Neural crest cell (in vitro differentiated cells): ENCODE results near the gene FARP1. TPM values are rescaled to one million over a fixed set of nuclear protein-coding genes. Genes with fewer than 3 reads are reported as not detected.

Experiments used
- DNase-seq: peaks from one replicate; pipeline ENCODE4 v3.0.0; 2021; ENCODE audit warnings: low read depth, mixed read lengths, low spot score
- H3K27ac Mint-ChIP-seq: one replicate; pipeline ENCODE4 v1.8.0; 2021; ENCODE audit warnings: mild to moderate bottlenecking, mixed read lengths; ENCODE audit not compliant: unreplicated experiment
- H3K27me3 Mint-ChIP-seq: 2 replicates; pipeline ENCODE4 v1.8.0; 2021; ENCODE audit warnings: low read depth, mild to moderate bottlenecking, mixed read lengths
- H3K36me3 Mint-ChIP-seq: 2 replicates; pipeline ENCODE4 v1.8.0; 2021; ENCODE audit warnings: low read depth, mild to moderate bottlenecking, mixed read lengths
- H3K4me1 Mint-ChIP-seq: 2 replicates; pipeline ENCODE4 v1.8.0; 2021; ENCODE audit warnings: mixed read lengths
- H3K4me3 Mint-ChIP-seq: one replicate; pipeline ENCODE4 v1.8.0; 2021; ENCODE audit warnings: mild to moderate bottlenecking, mixed read lengths
- H3K9me3 Mint-ChIP-seq: 2 replicates; pipeline ENCODE4 v1.8.0; 2021; ENCODE audit warnings: mixed read lengths
- total RNA-seq: library from RNA; stranded (reverse); gene quantifications from 2 replicates; pipeline ENCODE4 v1.2.1, GENCODE V29; 2021
- TF ChIP-seq, protein P1 (sequence below): fragments of 200-600 bp; sonication (generic); conservative IDR thresholded peaks from 2 replicates; pipeline ENCODE4 v1.5.0; 2021; ENCODE audit warnings: antibody characterized with exemption, mild to moderate bottlenecking

FARP1 gene
- total RNA-seq, 1 donor from 2014 or later: 138 TPM

DNA sequence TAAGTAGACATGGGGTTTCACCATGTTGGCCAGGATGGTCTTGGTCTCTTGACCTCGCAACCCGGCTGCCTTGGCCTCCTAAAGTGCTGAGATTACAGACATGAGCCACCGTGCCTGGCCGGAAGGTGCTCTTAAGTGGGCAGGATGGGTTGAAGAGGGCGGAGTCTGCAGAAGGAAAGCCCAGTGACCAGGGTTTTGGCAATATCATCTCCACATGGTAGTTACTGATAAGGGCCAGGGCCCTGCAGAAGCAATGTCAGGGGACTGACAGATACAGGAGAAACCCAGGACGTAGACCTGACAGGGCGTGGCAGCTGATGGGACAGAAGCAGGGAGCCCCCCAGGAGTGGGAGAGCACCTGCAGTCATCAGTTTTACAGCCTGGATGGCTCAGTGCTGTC lies 79.9 kb downstream of the FARP1 start:
- TF ChIP-seq, protein P1, sequence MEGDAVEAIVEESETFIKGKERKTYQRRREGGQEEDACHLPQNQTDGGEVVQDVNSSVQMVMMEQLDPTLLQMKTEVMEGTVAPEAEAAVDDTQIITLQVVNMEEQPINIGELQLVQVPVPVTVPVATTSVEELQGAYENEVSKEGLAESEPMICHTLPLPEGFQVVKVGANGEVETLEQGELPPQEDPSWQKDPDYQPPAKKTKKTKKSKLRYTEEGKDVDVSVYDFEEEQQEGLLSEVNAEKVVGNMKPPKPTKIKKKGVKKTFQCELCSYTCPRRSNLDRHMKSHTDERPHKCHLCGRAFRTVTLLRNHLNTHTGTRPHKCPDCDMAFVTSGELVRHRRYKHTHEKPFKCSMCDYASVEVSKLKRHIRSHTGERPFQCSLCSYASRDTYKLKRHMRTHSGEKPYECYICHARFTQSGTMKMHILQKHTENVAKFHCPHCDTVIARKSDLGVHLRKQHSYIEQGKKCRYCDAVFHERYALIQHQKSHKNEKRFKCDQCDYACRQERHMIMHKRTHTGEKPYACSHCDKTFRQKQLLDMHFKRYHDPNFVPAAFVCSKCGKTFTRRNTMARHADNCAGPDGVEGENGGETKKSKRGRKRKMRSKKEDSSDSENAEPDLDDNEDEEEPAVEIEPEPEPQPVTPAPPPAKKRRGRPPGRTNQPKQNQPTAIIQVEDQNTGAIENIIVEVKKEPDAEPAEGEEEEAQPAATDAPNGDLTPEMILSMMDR: no peak
- Mint-ChIP-seq H3K36me3 (peaks cover 31% of the 10 kb centered on the region), H3K9me3 (peaks cover 8% of the 10 kb centered on the region), H3K27me3 (no peaks in the 10 kb centered on the region), H3K27ac (no peak overlapping the region), H3K4me3 (no peak overlapping the region), H3K4me1 (peaks cover 36% of the 10 kb centered on the region)
- no peak for DNase-seq

DNA sequence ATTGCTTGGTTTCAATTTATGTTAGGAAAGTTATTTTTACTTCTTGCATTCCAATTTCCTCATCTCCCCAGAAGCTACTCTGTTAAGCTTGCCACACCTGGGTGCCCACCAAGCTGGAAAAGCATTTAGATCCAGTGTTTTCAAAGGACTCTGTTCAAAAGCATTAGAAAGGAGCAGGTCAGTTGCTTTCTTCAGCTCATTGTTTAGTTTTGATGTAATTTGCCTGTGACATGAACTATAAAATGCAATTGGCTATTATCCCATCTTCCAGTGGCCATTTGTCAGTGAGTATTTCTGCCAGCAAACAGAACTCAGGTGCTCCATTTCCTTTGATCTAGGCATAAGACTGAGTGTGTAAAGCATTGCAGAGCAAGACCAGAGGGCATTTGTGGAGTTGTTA lies 80.8 kb downstream of the FARP1 start:
- Mint-ChIP-seq H3K9me3 (peaks cover 12% of the 10 kb centered on the region), H3K36me3 (peaks cover 33% of the 10 kb centered on the region), H3K4me3 (no peak overlapping the region), H3K27ac (no peak overlapping the region), H3K27me3 (no peaks in the 10 kb centered on the region), H3K4me1 (peaks cover 29% of the 10 kb centered on the region)
- DNase-seq: no peak
- TF ChIP-seq, protein P1: no peak

DNA sequence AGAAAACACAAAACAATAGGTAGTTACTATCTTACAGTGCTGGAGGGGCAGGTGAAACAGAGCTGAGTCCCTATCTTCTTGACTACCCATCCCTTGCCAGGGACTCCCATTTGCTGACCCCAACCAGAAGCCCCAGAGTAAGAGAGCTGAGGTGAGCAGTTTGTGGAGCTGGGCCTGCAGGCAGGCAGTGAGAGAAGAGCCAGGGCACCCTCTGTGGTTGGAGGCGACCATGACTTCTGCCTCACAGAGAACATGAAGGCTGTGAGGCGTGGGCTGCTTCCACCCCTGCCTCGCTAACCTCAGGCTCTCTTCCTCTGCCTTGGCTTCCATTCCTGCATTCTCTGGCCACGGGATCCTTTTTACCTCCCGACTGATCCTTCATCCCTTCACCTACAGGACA lies 81.7 kb downstream of the FARP1 start:
- Mint-ChIP-seq H3K4me3 (no peak overlapping the region), H3K27me3 (no peaks in the 10 kb centered on the region), H3K4me1 (peaks cover 29% of the 10 kb centered on the region), H3K27ac (no peak overlapping the region), H3K36me3 (peaks cover 36% of the 10 kb centered on the region), H3K9me3 (peaks cover 14% of the 10 kb centered on the region)
- TF ChIP-seq, protein P1: no peak
- DNase-seq: no peak

DNA sequence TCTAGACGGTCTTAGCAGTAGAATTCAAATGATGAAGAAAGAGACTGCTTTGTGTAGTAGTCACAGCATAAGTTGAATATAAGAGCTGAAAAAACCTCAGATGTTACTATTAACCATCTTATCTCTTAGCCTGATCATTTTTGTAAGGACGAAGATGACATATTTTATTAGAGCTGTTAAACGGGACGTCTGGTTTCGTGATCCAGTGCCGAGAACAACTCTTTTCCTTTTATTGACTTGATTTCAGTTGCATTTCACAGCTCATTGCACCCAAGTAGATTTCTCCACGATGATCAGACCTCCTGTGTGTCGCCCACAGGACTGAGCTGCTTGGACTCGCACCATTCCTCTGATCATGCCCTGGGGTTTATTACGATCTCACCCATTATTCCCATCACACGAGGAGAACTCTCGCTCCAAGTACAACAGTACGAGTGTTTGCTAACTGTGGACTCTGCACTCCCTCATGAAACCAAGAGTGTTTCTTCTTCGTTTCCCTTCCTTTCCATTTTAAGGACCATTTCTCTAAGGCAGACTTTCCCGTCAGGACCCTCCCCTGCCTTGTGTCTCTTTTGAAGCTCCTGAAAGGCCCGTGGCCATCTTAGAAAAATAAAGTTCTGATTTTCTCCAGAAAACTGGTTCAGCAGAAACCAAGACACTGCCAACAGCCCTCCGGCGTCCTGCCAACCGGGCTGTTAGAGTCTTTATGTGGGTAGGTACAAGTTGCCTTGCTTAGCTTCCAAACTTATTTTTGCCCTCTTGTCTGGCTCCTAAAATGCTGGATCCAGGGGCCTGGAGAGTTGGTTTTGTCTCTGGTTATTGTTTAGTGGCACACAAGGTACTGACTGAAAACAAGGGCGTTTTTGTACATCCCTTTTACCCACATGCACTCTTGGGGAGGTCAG lies 82.4 kb downstream of the FARP1 start:
- Mint-ChIP-seq H3K4me1 (peaks cover 24% of the 10 kb centered on the region), H3K4me3 (no peak overlapping the region), H3K9me3 (peaks cover 14% of the 10 kb centered on the region), H3K36me3 (peaks cover 40% of the 10 kb centered on the region), H3K27me3 (no peaks in the 10 kb centered on the region), H3K27ac (no peak overlapping the region)
- DNase-seq: no peak
- TF ChIP-seq, protein P1: no peak

DNA sequence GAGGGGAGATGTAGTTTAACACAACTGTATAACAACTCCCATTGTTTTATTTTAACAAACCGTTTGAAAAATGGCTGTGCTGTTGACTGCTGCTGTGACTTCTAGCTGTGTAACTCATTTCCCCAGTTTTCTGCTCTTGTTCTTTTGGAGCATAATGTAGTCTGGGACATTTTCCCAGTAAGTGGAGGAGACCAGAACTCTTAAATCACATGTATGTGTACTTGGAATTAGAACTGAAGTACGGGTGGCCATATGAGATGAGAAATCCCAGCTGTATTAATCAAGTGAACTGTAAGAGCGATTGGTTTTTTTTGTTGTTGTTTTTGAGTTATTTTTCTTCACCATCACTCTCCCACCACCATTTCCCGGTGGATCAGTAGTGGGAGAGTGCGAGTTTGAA lies 83.6 kb downstream of the FARP1 start:
- no peaks in the 10 kb centered on the region for H3K27me3 Mint-ChIP-seq

More for the DNA sequence above, 83.6 kb downstream of the FARP1 start:
- Mint-ChIP-seq H3K4me3 (no peak overlapping the region), H3K9me3 (peaks cover 16% of the 10 kb centered on the region), H3K4me1 (peaks cover 14% of the 10 kb centered on the region), H3K27ac (no peak overlapping the region), H3K36me3 (peaks cover 47% of the 10 kb centered on the region)
- TF ChIP-seq, protein P1: no peak
- DNase-seq: no peak
